NCI-H1417 treated with DMSO at 0.1 percent for 48 hours (cell line): ENCODE measurements around the gene PITPNC1.
"Not testable (repeated sequence)": the region's sequence is repeated elsewhere in the genome, so short reads cannot be mapped to it uniquely, and the experiment has no call there.

Experiments
- DNase-seq: peaks from one replicate; lab custom pipeline; 2025; lab: John Stamatoyannopoulos, UW

Gene PITPNC1

DNA sequence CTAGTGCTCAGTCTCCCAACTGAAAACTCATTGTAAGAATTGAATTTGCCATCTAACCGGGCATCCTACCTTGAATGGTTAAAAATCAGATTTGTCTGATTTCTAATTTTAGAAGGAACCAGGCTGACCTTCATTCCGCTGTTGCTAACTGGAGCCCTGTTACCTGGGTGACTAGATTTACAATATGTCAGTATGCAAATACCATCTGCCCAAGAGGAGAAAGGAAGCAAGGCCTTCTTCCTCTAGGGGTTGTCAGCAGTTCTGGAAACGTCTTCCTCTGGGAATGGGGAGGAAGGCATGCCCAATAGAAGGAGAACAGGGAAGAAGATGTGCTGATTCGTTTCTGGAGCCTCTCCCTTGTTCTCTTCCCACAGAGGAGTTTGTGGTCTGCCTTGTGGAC, 137.9 kb downstream of the PITPNC1 start:
- no peak for DNase-seq

DNA sequence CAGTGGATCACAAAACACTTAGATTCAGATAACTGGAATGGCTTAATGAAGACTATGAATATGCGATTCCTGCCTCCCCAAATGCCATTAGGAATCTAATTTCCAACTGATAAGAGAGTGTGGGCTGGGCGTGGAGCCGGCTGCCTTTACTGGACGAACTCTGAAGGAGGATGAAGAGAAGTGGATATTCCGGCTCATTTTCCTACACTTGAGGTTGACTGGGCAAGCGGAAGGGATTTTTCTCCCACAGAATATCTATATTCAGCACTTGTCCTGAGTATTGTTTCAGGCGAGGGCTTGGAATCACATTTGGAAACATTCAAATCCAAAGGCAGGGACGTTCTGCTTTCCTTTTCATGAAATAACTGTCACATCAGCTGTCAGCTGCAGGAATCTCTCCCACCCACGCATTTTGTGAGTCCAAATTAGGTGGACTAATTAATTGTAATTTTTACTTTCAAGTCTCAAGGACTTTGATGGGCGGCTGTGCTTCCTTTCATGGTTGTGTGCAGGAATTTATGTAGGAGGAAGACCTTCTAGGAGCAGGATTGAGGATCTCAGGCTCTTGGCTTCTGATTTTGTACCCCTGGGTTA, 138.5 kb downstream of the PITPNC1 start:
- DNase-seq = no peak

DNA sequence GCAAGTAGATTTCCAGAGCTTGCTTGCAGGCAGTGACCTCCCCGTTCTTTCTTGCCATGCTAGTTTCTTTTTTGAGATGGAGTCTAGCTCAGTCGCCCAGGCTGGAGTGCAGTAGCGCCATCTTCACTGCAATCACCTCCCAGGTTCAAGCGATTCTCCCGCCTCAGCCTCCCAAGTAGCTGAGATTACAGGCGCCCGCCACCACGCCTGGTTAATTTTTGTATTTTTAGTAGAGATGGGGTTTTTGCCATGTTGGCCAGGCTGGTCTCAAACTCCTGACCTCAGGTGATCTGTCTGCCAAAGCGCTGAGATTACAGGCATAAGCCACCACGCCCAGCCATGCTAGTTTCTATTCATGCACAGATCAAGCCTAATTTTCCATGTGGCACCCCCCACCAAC, 139.5 kb downstream of the PITPNC1 start:
- DNase-seq = not testable (repeated sequence)

DNA sequence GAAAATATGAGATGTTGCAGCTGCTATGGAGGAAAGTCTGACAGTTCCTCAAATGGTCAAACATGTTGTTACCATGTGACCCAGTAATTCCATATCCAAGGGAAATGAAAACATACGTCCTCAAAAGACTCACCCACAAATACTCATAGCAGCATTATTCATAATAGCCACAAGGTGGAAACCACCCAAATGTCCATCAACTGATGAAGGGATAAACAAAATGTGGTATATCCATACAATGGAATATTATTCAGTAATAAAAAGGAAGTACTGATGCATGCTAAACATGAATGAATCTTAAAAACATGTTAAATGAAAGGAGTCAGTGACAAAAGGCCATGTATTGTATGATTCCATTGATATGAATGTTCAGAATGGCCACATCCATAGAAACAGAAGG, 140.2 kb downstream of the PITPNC1 start:
- DNase-seq = no peak

DNA sequence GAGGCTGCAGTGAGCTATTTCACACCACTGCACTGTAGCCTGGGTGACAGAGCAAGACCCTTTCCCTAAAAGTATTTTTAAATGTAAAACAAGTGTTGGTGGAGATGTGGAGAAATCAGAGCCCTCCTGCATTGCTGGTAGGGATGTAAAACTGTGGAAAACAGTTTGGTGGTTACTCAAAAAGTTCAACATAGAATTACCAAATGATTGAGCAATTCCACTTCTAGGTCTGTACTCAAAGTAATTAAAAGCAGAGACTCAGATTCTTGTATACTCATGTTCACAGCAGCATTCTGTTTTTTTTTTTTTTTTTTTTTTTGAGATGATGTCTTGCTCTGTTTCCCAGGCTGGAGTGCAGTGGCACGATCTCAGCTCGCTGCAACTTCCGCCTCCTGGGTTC, 141.8 kb downstream of the PITPNC1 start:
- DNase-seq = no peak

DNA sequence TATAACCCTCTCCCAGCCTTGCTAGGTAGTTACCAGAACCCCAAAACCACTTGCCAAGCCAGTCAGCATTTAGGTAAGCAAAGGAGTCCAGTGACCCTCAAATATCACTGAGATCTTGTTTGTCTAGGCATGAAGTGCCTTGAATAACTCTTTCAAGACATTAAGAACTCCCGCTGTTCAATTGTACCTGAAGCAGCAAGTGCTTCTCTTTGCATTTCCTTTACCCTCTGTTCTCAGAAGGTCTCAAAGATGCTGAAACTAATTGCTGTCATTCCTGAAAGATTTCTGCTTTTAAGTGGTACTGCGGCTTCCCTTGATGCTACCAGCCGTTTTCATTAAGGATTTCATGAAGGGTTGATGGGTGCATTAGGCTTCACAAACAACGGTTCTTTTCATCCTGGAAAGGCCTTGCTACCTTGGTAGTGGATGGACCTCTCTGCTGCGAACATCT, 142.7 kb downstream of the PITPNC1 start:
- DNase-seq = no peak

DNA sequence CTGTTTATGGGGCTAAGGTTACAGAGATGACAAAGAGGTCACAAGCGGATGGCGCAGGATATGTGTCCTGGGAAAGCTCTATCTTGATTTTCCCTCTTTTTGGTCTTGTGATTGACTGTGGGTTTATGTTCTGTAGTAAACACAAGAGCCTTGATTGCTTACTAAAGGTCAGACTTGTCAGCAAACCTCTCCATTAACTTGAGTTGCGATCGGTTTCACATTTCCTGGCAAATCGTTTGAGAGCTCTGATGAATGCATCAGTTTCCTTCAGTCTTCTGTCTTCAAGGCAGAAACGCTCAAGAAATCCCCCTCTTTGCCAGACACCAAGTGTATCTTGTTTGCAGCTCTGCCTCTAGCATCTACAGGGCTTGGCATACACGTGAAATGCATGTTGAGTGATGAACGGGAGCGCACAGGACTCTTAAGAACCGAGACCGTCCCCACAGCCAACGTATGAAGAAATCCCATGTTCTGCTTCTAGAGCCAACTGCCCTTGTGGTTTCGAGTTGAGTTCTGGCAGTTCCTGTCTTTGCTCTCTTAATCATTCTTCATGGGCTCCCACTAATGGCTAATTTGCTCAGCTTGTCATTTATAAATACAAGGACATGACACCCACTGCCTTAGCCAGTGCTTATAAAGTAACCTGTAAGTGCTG, 143.3 kb downstream of the PITPNC1 start:
- no peak for DNase-seq

DNA sequence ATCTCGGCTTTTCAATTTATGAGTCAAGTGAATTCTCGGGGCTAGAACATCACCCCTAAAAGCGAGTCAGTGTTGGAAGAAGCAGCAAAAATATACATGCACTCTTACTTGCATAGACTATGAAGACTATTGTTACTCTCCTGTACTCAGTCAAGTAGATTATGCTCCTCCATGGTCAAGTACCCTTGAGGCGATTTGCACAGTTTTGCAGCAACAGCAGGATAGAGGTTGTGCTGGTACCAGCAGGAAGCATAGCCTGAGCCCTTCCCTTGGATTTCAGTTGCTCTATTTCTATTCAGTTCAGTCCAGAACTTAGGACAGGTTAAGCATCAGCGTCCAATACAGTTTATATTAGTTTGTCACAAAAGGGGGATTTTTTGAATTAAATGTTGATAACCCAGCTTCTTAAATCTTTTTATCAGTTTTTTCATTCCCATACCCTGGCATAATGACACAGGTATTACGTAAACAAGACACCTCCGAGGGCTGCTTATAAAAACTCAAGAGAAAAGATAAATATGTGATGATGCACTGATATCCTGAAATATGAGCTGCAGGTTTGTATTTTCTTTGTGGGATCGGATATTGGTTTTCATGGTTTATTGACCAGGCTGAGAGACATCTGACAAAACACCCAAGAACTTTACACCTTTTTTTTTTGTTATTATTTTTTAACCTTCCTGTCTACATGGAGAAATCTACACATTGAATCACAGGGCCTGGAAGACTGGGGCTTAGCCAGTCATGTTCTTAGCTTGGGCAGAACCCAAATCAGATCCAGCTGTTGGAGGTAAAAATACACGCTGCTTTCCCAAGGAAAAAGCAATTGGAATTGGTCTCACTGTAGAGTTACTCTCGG, 144.1 kb downstream of the PITPNC1 start:
- no peak for DNase-seq

DNA sequence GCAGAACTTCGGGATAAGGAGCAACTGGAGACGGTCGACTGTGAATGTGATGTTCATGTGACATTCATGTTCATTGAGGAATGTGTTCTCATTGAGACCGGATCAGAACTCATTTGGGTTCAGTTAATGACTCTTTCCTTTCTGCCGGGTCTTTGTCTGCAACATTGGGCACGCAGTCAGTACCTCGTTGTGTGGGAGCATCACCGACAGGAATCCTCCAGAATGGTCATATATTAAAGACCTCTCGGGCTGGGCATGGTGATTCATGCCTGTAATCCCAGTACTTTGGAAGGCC, 144.6 kb downstream of the PITPNC1 start:
- DNase-seq = no peak

DNA sequence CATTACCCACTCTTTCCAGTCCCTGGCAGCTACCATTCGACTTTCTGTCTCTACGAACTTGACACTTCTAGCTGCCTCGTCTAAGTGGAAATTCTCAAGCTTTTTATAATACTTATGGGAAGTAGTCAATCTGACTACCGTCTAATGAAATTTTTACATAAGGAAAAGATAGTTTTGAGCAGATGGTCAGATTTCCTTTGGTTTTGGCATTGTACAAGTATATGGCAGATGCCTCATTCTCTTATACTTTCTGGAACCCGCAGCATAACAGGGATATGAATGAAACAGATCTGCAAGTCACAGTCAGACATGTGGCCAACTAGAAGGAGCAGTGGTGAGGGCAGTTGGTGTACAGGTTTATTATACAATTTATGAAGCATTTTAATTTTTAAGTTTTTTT, 146.0 kb downstream of the PITPNC1 start:
- DNase-seq = no peak

DNA sequence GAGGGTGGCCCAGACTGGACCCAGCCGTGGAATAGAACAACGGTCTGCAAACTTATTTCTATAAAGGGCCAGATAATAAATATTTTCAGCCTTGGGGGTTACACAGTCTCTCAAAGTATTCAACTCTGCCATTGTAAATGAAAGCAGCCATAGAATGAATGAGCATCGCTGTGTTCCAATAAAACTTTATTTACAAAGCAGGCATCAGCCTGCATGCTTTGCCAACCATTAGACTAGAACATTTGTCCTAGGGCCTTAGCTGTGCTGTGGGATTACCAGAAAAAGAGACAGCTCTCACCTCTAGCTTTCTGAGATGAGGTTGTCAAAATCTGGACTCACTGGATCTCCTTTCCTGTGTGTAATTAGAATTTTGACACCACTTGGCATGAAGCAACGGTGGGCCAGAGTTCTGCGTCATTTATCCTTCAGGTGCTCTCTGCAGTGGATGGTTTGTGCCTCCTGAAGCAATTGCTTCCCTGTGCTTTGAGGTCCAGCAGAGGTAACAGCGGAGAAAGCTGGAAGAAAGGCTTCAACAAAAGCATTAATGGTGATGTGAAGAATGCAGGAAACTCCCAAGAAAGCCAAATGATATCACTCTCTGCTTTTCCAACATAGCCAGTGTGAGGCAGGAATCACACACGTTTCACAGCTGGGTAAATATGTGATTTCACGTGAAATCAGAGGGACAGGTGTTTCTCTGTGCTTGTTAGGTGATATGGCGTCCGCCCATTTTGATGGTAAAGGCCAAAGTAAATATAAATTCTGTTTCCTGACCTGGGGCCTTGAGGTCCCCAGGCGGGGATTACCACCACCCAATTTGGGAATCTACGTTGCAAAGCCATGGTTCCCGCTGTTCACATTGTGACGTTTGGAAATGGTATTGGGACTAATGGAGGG, 148.4 kb downstream of the PITPNC1 start:
- DNase-seq = no peak

DNA sequence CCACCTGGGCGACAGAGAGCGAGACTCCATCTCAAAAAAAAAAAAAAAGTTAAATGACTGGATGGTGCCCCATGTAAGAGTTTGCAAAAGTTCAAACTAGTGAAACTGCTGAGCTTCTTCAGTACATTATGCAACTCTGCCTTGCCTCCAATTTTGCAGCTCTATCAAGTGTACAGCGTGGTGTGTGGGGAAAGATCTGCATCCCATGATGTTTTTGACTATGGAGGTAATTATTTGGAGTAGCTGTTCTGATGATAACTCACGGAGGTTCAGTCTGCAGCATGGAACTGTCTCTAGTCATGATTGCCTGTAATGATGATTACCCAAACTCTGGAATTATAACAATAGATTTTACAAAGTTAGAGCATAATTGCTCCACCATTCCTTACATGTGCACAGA, 149.6 kb downstream of the PITPNC1 start:
- DNase-seq = no peak

DNA sequence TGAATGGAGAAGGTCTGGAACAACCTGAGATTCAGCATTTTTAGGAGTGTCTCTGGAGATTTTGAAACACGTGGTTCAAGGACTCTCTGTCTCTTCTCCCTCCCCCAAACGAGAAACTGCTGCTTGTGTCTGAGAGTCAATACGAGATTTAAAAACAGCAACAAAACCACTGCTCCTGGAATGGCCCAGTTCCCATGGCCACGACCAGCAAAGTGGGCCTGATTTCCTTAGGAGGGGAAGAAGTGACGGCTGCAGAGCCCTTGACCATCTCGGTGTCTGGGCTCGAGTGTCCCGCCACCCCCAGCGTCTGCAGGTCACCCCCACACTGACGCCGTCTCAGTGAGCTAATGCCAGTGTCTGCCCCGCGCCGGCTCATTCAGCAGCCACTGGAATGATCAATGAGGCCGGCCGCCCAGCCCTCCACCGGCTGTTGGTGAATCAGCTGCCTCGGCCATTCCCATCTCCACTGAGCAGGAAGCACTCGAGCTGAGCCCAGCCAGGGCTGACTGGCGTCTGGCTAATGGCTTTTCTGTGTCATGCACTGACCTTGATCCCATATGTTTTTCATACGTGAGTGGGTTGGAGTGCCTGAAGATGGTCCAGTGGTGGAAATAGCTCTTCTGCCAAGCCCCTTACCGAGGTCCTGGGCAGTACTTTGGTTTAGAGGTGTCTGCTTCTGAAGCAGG, 151.8 kb downstream of the PITPNC1 start:
- no peak for DNase-seq

DNA sequence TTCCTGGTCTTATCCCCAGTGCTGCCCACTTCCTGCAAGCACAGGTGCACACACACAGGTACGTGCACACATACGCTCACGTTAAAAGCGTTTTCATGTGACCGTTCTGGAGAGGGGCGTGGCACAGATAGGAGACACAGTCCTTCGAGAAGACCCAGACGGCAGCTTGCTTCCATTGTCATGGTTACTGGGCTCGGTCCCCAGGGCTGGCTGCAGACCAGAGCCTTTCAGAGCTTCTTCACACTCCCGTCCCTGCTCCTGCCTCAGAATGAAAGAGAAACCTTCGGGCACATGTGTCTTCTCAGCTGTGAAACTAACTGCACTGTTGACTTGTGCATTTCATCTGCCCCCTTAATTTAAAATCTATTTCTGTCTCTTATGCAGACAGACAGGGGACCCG, 154.2 kb downstream of the PITPNC1 start:
- DNase-seq = no peak

DNA sequence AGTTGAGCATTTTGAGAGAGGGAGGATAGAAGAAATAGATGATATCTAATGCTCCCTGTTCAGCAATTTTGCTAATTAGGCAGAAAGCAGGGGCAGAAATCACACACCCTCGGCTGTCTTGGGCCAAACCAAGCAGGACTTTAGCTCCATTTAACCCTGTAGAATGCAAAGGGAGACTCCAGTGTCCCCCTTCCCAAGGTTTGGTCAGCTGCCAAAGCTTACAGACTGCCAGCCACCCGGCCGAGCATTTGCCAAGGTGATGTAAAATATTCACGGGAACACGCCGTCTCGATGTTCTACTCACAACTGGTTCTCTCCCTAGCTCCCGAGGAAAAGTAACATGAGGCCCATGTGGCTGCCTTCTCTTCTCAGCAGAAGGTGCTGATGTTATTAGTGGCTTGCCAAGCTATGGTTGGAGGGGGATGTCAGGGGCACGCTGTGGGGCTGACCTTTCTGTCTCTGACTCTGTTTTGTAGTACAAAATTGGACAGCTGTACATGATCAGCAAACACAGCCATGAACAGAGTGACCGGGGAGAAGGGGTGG, 155.3 kb downstream of the PITPNC1 start:
- no peak for DNase-seq

DNA sequence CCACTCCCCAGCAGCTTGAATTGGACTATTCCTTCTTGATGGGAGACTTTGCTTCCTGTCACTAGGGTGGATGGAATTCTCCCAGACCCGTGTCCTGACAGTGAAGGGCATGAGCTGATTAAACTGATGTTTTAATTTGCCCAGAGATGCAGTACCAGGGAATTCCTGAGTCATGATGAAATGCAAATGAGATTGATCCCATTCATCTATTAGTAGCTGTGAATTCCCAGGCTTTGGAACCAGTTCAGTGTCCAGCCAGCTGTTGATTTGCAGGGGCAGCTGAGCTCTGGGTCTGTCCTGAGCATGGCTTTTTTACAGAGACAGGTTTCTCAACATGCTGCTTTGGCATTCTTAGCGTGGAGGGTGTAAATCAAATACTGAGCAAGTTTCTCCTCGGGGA, 157.9 kb downstream of the PITPNC1 start:
- no peak for DNase-seq

DNA sequence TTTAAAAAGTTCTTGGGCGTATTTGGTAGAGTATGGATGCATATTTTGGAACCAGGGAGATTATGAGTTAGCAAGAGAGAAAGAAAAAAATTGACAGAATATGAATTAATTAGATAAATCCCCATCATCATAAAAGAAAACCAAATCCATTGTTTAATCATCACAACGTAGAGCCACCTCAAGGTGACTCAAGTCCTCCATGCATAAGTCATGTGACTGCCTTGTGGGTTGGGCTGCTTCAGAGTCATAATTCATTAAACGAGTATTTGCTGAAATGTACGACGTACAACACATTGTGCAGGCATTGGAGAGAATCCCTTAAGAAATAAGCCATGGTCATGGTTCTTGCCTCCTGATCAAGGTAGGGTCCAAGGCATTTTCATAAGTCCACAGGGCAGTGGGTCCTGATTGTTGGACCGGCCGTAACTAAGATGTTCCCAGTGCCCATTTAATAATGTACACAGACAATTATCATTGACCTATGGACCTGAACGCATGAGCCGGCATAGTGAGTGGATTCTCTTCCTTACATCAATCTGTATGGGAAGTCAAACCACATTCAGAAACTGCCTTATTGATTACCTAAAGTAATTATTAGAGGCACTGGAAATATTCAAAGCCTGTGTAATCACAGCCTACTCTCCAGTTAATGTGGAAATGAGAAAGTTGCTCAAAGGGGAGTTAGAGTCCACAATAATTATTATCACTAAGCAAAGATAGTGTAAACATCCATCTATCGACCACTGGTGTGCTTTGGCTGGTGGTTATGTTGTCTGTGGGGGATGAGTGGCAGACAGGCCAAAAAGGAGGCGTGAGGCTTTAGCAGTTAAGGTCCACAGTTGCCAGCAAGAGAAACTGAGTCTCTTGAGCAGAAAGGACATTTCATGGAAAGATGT, 165.4 kb downstream of the PITPNC1 start:
- DNase-seq = no peak

DNA sequence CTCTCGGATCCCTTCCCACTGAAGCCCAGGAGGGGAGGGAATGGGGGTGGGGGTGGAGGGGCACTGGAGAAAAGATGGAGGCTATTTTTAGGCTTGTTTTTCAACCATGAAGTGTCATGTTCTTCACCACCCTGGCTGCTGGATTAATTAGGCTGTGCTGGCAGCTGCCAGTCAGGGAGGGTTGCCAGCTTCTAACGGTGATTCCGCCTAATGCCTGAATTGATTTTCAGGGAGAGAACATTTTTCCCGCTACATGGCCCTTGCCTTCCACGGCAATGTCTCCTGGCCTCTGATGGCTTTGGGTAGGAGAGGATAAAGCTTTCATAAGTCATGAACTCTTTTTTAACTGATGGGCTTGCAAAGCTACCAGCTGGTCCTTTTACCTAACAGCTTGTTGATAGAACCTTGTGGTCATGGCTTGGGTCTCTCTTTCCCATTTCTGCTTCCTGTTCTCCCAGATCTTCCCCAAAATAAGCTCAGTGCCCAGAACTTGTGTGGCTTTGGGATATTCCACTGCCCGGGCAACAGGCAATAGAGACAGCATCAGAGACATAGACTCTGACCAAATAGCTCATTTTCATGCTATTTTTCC, 167.4 kb downstream of the PITPNC1 start:
- DNase-seq = no peak

DNA sequence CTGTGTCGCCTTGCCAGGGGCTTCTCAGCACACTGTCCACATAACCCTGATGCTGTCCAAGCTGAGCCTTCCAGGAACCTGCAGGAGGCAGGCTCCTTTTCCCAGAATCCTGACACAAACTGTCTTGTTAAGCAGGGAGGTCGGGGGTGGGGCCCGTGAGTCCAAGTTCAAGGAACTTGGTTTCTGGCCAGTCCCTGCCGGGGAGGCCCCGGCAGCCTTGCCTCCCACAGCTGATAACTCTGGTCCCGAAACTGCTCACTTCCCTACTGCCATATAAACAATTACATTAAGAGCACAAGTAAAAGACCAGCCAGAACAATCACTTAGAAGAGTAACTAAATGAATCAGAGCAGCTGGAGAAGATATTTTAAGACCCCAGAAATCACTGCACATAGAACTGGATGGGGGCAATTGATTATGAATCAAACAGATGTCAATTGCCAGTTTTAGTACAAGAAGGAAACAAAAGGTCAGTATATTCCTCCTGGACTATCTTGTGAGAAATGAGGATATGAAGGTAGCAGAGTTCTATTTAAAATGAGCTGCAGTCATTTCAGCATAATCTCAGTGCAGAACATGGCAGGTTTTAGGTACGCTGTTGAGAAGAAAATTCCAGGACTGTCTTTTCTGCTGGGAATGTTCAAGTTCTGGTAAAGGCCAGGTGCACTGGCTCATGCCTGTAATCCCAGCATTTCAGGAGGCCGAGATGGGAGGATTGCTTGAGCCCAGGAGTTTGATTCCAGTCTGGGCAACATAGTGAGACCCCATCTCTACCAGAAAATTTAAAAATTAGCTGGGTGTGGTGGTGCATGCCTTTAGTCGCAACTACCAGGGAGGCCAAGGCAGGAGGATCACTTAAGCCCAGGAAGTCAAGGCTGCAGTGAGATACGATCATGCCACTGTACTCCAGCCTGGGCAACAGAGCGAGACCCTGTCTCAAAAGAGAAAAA, 169.8 kb downstream of the PITPNC1 start:
- DNase-seq = no peak
